ENCODE data around the gene HMCN1.

Gene HMCN1

GRCh38 chr1:185808631-185809030, 74.4 kb downstream of the HMCN1 start:
- no peak for DNase-seq

GRCh38 chr1:185811073-185811709, 77.0 kb downstream of the HMCN1 start:
- peak; percentile 9 for DNase-seq

GRCh38 chr1:185812934-185813333, 78.7 kb downstream of the HMCN1 start:
- peak; percentile 29 for DNase-seq

- DNase-seq, result peak; percentile 29
Observed at GRCh38 chr1:185813401-185813979, 79.3 kb downstream of the HMCN1 start.

GRCh38 chr1:185816460-185816859, 82.3 kb downstream of the HMCN1 start:
- no peak for DNase-seq

- DNase-seq, result no peak
Observed at GRCh38 chr1:185819798-185820197, 85.6 kb downstream of the HMCN1 start.

- DNase-seq, result no peak
Observed at GRCh38 chr1:185821612-185822385, 87.6 kb downstream of the HMCN1 start.

GRCh38 chr1:185823467-185823866, 89.3 kb downstream of the HMCN1 start:
- no peak for DNase-seq

GRCh38 chr1:185824106-185824505, 89.9 kb downstream of the HMCN1 start:
- no peak for DNase-seq

GRCh38 chr1:185825556-185825955, 91.4 kb downstream of the HMCN1 start:
- no peak for DNase-seq

- no peak for DNase-seq
Observed at GRCh38 chr1:185834371-185834905, 100.2 kb downstream of the HMCN1 start.

GRCh38 chr1:185835191-185835590, 101.0 kb downstream of the HMCN1 start:
- no peak for DNase-seq

GRCh38 chr1:185837711-185838110, 103.5 kb downstream of the HMCN1 start:
- no peak for DNase-seq

GRCh38 chr1:185838111-185838510, 103.9 kb downstream of the HMCN1 start:
- no peak for DNase-seq

GRCh38 chr1:185840880-185841279, 106.7 kb downstream of the HMCN1 start:
- DNase-seq, result no peak

GRCh38 chr1:185843297-185843869, 109.2 kb downstream of the HMCN1 start:
- DNase-seq, result no peak

- DNase-seq, result no peak
Observed at GRCh38 chr1:185843986-185844385, 109.8 kb downstream of the HMCN1 start.

GRCh38 chr1:185846672-185847444, 112.7 kb downstream of the HMCN1 start:
- DNase-seq, result no peak

GRCh38 chr1:185849014-185849413, 114.8 kb downstream of the HMCN1 start:
- DNase-seq, result no peak

- no peak for DNase-seq
Observed at GRCh38 chr1:185850366-185850765, 116.2 kb downstream of the HMCN1 start.

- DNase-seq, result no peak
Observed at GRCh38 chr1:185853739-185854138, 119.5 kb downstream of the HMCN1 start.

- no peak for DNase-seq
Observed at GRCh38 chr1:185856482-185856881, 122.3 kb downstream of the HMCN1 start.

- no peak for DNase-seq
Observed at GRCh38 chr1:185857442-185857841, 123.3 kb downstream of the HMCN1 start.
